H9 (cell line): ENCODE data around the gene NANOS1. TPM values are rescaled to one million over a fixed set of nuclear protein-coding genes. Genes with fewer than 3 reads are reported as not detected.
A peak's percentile ranks its signal among the peaks of the same experiment; 100 is the strongest.

ENCODE experiments used
- DNase-seq: peaks from one replicate; pipeline ENCODE4 v3.0.0-alpha.2; 2017
- H2AFZ ChIP-seq: one replicate; pipeline ENCODE4 v1.6.1; 2013; ENCODE audit warnings: mild to moderate bottlenecking, low read length, control low read depth, moderate library complexity
- H2AK5ac ChIP-seq: 2 replicates; pipeline ENCODE4 v1.6.1; 2013; ENCODE audit warnings: low read length, control low read depth, mixed read lengths; ENCODE audit not compliant: insufficient read length
- H2BK120ac ChIP-seq: one replicate; pipeline ENCODE4 v1.6.1; 2013; ENCODE audit warnings: low read depth, mild to moderate bottlenecking, low read length, control low read depth, inconsistent platforms; ENCODE audit not compliant: poor library complexity, severe bottlenecking
- H2BK12ac ChIP-seq: 2 replicates; pipeline ENCODE4 v1.6.1; 2013; ENCODE audit warnings: low read length, control low read depth, mixed read lengths, low read depth; ENCODE audit not compliant: insufficient read length
- H2BK15ac ChIP-seq: 2 replicates; pipeline ENCODE4 v1.6.1; 2013; ENCODE audit warnings: low read depth, low read length, control low read depth
- H2BK20ac ChIP-seq: one replicate; pipeline ENCODE4 v1.6.1; 2013; ENCODE audit warnings: low read depth, mild to moderate bottlenecking, low read length, control low read depth, inconsistent platforms; ENCODE audit not compliant: poor library complexity, severe bottlenecking
- H2BK5ac ChIP-seq: 2 replicates; pipeline ENCODE4 v1.6.1; 2013; ENCODE audit warnings: low read length, control low read depth, mixed read lengths; ENCODE audit not compliant: insufficient read length
- H3K14ac ChIP-seq: 2 replicates; pipeline ENCODE4 v1.6.1; 2013; ENCODE audit warnings: low read length, control low read depth; ENCODE audit not compliant: insufficient read depth
- H3K18ac ChIP-seq: 2 replicates; pipeline ENCODE4 v1.6.1; 2013; ENCODE audit warnings: low read depth, mild to moderate bottlenecking, mixed read lengths, low read length, control low read depth; ENCODE audit not compliant: insufficient read length
- H3K23ac ChIP-seq: 2 replicates; pipeline ENCODE4 v1.6.1; 2013; ENCODE audit warnings: low read length, control low read depth, mixed read lengths, low read depth; ENCODE audit not compliant: insufficient read length
- H3K23me2 ChIP-seq: 2 replicates; pipeline ENCODE4 v1.6.1; 2013; ENCODE audit warnings: low read depth, mild to moderate bottlenecking, mixed read lengths, low read length, control low read depth; ENCODE audit not compliant: insufficient read length, poor library complexity, severe bottlenecking
- H3K27ac ChIP-seq: 2 replicates; pipeline ENCODE4 v1.5.1; 2013; ENCODE audit warnings: low read length, control low read depth, mixed read lengths, low read depth; ENCODE audit not compliant: insufficient read length
- H3K27me3 ChIP-seq: 2 replicates; pipeline ENCODE4 v1.6.1; 2013; ENCODE audit warnings: low read length, control low read depth, inconsistent platforms; ENCODE audit not compliant: insufficient read depth
- H3K4ac ChIP-seq: 2 replicates; pipeline ENCODE4 v1.6.1; 2013; ENCODE audit warnings: low read depth, mild to moderate bottlenecking, control low read depth, inconsistent platforms, low read length, moderate library complexity
- H3K4me1 ChIP-seq: 2 replicates; pipeline ENCODE4 v1.6.1; 2013; ENCODE audit warnings: low read length, control low read depth, inconsistent platforms; ENCODE audit not compliant: insufficient read depth
- H3K4me2 ChIP-seq: 2 replicates; pipeline ENCODE4 v1.6.1; 2013; ENCODE audit warnings: low read length, control low read depth, mixed read lengths; ENCODE audit not compliant: insufficient read length, insufficient read depth
- H3K56ac ChIP-seq: 2 replicates; pipeline ENCODE4 v1.6.1; 2013; ENCODE audit warnings: low read depth, mild to moderate bottlenecking, mixed read lengths, low read length, control low read depth; ENCODE audit not compliant: insufficient read length
- H3K79me1 ChIP-seq: 2 replicates; pipeline ENCODE4 v1.6.1; 2013; ENCODE audit warnings: low read depth, mild to moderate bottlenecking, moderate library complexity, low read length, control low read depth, inconsistent platforms; ENCODE audit not compliant: insufficient read depth, poor library complexity, severe bottlenecking
- H3K79me2 ChIP-seq: 2 replicates; pipeline ENCODE4 v1.6.1; 2013; ENCODE audit warnings: low read length, control low read depth, inconsistent platforms; ENCODE audit not compliant: insufficient read depth
- H3K9ac ChIP-seq: 2 replicates; pipeline ENCODE4 v1.6.1; 2013; ENCODE audit warnings: low read length, control low read depth, mixed read lengths; ENCODE audit not compliant: insufficient read length; ENCODE audit errors: extremely low read depth
- H3K9me3 ChIP-seq: one replicate; pipeline ENCODE4 v1.6.1; 2013; ENCODE audit warnings: low read depth, low read length, inconsistent platforms; ENCODE audit not compliant: control insufficient read depth
- H3T11ph ChIP-seq: one replicate; pipeline ENCODE4 v1.6.1; 2013; ENCODE audit warnings: mild to moderate bottlenecking, low read length, control low read depth, inconsistent platforms
- H4K20me1 ChIP-seq: one replicate; pipeline ENCODE4 v1.6.1; 2013; ENCODE audit not compliant: control insufficient read depth, insufficient read length, insufficient read depth
- H4K5ac ChIP-seq: 2 replicates; pipeline ENCODE4 v1.6.1; 2013; ENCODE audit warnings: low read depth, mild to moderate bottlenecking, mixed read lengths, low read length, control low read depth; ENCODE audit not compliant: insufficient read length
- H4K8ac ChIP-seq: replicated peaks from 2 replicates; pipeline ENCODE4 v1.6.1; 2013; ENCODE audit warnings: low read length, control low read depth, mixed read lengths, low read depth; ENCODE audit not compliant: insufficient read length
- H4K91ac ChIP-seq: 2 replicates; pipeline ENCODE4 v1.6.1; 2013; ENCODE audit warnings: low read depth, mild to moderate bottlenecking, moderate library complexity, mixed read lengths, low read length, control low read depth; ENCODE audit not compliant: insufficient read length
- H3K27ac Mint-ChIP-seq, 3 experiments: 2 replicates in 2 of 3; 3 replicates in 1 of 3; pipeline ENCODE4 v1.8.0; 2020 to 2021; ENCODE audit warnings: mixed read lengths in 3 of 3, mild to moderate bottlenecking in 1 of 3, moderate library complexity in 1 of 3
- H3K27me3 Mint-ChIP-seq: 2 replicates; pipeline ENCODE4 v1.8.0; 2021; ENCODE audit warnings: low read depth, mild to moderate bottlenecking, moderate library complexity, mixed read lengths
- H3K36me3 Mint-ChIP-seq, 3 experiments: 2 replicates in 2 of 3; 3 replicates in 1 of 3; pipeline ENCODE4 v1.8.0; 2020 to 2021; ENCODE audit warnings: low read depth in 3 of 3, mixed read lengths in 3 of 3; ENCODE audit not compliant: insufficient read depth in 1 of 3
- H3K4me1 Mint-ChIP-seq, 2 experiments: 2 replicates each; pipeline ENCODE4 v1.8.0; 2020; ENCODE audit warnings: mixed read lengths in 2 of 2
- H3K4me3 Mint-ChIP-seq, 2 experiments: 2 replicates in 1 of 2; 3 replicates in 1 of 2; pipeline ENCODE4 v1.8.0; 2020 to 2021; ENCODE audit warnings: mild to moderate bottlenecking in 2 of 2, mixed read lengths in 2 of 2, moderate library complexity in 1 of 2
- H3K9me3 Mint-ChIP-seq, 2 experiments: 2 replicates in 1 of 2; 3 replicates in 1 of 2; pipeline ENCODE4 v1.8.0; 2020; ENCODE audit warnings: mild to moderate bottlenecking in 2 of 2, mixed read lengths in 2 of 2, moderate library complexity in 1 of 2
- CTCF ChIP-seq: fragments of 200-600 bp; sonication (generic); conservative IDR thresholded peaks from 3 replicates; pipeline ENCODE4 v1.8.0; 2021; ENCODE audit warnings: antibody characterized with exemption, mild to moderate bottlenecking
- WGBS: extraction: QIAGEN DNeasy Blood & Tissue Kit; methylation state at CpG from one replicate; pipeline ENCODE4 v1.1.7; 2013; ENCODE audit warnings: missing lambda C conversion rate, low lambda C conversion rate, mixed read lengths; ENCODE audit not compliant: insufficient read length; ENCODE audit errors: extremely low coverage; 5-methylcytosine and 5-hydroxymethylcytosine counted together
- total RNA-seq: library from RNA; stranded (reverse); gene quantifications from 2 replicates; pipeline ENCODE4 v1.2.1, GENCODE V29; 2021

NANOS1 gene
- total RNA-seq, 1 experiment from 2014 or later: 4.5 TPM

- Histone ChIP-seq H3K18ac (no peak overlapping the region), H2BK20ac (no peak overlapping the region), H3K79me1 (no peaks in the 10 kb centered on the region), H4K91ac (no peak overlapping the region), H3K23ac (no peak overlapping the region), H4K5ac (no peak overlapping the region), H2BK12ac (no peak overlapping the region), H3K14ac (no peak overlapping the region), H3K27me3 (no peaks in the 10 kb centered on the region), H2BK120ac (no peak overlapping the region), H3K27ac (no peak overlapping the region), H3K56ac (no peak overlapping the region), H3K4me1 (no peaks in the 10 kb centered on the region), H4K20me1 (no peaks in the 10 kb centered on the region), H2BK5ac (no peak overlapping the region), H3K9ac (no peak overlapping the region), H3K79me2 (peaks cover 9% of the 10 kb centered on the region; the same call in 1 of the 2 replicates), H2AK5ac (no peak overlapping the region), H3K4ac (no peak overlapping the region), H2AFZ (no peak overlapping the region), H2BK15ac (no peak overlapping the region), H3T11ph (no peak overlapping the region), H4K8ac (no peak overlapping the region), H3K4me2 (no peak overlapping the region), H3K9me3 (no peaks in the 10 kb centered on the region), H3K23me2 (no peaks in the 10 kb centered on the region)
- Mint-ChIP-seq H3K9me3 (no peaks in the 10 kb centered on the region), H3K27me3 (no peaks in the 10 kb centered on the region), H3K4me1 (peaks cover 0 to 3% of the 10 kb centered on the region in 2 experiments; a peak in 3 of 4 replicates), H3K4me3 (no peak overlapping the region), H3K36me3 (peaks cover 65 to 98% (median 97%) of the 10 kb centered on the region in 3 experiments; a peak in 6 of 7 replicates), H3K27ac (peak overlapping the region in 1 of 3 experiments; percentile 41; a peak in 1 of 7 replicates)
- no peak for TF ChIP-seq CTCF
- DNase-seq: no peak
- no CpG with 5 or more reads among the region's 1 CpG for WGBS
Observed at GRCh38 chr10:119060107-119060506, 30.6 kb downstream of the NANOS1 start.
